ENCODE measurements around the gene RNU1-3.

Gene RNU1-3

GRCh38 chr1:16617778-16618580 is 48.8 kb downstream of the RNU1-3 start:
- no peak for DNase-seq

GRCh38 chr1:16617114-16617631 is 49.6 kb downstream of the RNU1-3 start:
- DNase-seq: peak in 2 of 5 experiments; percentile 8 to 11
